Measurements from ENCODE around the gene SSH2.

SSH2 gene

DNA sequence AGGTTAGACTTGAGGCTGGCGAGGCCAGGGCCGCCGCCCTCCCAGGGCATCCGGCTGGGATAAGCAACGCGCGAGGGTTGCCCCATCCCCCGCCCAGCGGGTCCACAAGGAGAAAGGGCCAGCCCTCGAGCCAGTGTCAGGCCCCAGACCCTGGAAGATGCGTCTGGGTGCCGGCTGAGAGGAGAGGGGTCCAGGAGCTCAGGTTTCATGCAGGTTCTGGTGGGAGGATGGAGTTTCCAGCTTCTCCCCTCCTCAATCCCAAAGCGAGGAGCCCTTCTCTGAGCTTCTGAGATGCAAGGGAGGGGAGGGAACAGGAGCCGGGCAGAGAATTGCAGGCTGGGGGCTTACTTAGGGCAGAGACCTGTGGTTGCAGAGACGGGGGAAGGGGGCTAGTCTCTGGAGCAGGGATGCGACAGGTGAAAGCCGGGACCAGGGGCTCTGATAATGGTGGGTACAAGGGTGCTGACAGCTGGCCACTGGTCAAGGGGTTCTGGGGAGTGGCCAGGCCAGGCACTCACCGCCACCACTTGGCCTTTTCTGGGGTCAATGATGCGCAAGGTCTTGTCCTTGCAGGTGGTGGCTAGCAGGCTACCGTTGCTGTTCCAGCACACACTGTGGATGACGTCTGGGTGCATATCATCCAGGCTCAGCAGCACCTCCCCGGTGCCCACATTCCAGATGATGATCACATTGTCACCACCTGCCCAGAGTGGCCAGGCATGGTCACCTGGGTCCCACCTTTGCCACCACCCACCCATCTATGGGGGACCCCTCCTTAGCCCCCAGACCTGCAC is 311.6 kb downstream of the SSH2 start:
- Histone ChIP-seq H3K27me3 (ENCODE audit: control insufficient read depth in 1 of 2, insufficient read depth in 2 of 2, low read length in 2 of 2) (peaks cover 15 to 44% of the 10 kb centered on the region in 2 donors), H3K4me3 (ENCODE audit: low read depth in 1 of 2, low read length in 2 of 2) (peak overlapping the region; percentile 48 to 70), H3K27ac (ENCODE audit: low read depth, low read length) (no peak overlapping the region), H3K4me1 (ENCODE audit: control insufficient read depth in 1 of 2, insufficient read depth in 2 of 2, low read length in 2 of 2) (peaks cover 45 to 52% of the 10 kb centered on the region in 2 donors), H3K9ac (ENCODE audit: low read depth in 1 of 2, low read length in 2 of 2) (no peak overlapping the region), H3K9me3 (ENCODE audit: control insufficient read depth in 1 of 2, low read length in 2 of 2) (no peaks in the 10 kb centered on the region), H3K36me3 (ENCODE audit: control insufficient read depth in 1 of 2, insufficient read depth in 2 of 2, low read length in 2 of 2) (no peaks in the 10 kb centered on the region)

DNA sequence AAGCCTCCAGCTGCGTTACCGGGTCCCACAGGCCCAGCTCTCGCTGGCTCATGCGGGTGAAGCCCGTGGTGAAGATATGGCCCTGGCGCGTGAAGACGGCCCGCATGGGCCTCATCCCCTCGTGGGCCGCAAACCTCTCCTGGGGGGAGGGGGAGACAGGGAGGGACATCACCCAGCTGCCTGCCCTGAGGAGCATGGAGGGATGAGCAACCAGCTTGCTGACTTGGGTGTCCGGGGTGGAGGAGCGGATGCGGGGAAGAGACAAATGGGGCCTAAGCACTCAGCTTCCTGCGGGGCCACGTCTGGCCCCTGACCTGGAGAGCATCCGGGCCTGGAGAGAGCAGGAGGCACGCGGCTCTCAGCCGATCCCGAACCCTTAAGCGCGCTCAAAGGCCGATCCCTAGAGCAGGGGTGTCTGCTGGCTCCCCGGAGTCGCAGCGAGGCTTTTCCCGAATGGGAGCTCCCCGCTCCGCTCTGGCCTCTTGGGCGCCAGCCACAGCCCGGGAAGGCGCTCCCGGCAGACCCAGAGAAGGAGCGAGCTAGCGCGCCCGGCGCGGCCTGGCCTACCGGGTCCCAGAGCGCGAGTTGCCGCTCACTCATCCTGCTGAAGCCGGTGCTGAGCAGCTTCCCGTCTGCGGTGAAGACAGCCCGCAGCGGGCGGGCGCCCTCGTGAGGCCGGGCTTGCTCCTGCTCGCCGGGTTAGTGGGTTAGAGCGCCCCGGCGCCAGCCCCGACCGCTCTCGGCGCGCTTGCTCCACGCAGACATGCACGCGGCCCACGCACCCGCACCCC is 312.4 kb downstream of the SSH2 start:
- Histone ChIP-seq H3K9ac (ENCODE audit: low read depth in 1 of 2, low read length in 2 of 2) (peak overlapping the region; percentile 61 to 69), H3K27me3 (ENCODE audit: control insufficient read depth in 1 of 2, insufficient read depth in 2 of 2, low read length in 2 of 2) (peaks cover 15 to 44% of the 10 kb centered on the region in 2 donors), H3K36me3 (ENCODE audit: control insufficient read depth in 1 of 2, insufficient read depth in 2 of 2, low read length in 2 of 2) (no peaks in the 10 kb centered on the region), H3K27ac (ENCODE audit: low read depth, low read length) (no peak overlapping the region), H3K9me3 (ENCODE audit: control insufficient read depth in 1 of 2, low read length in 2 of 2) (no peaks in the 10 kb centered on the region), H3K4me3 (ENCODE audit: low read depth in 1 of 2, low read length in 2 of 2) (peak overlapping the region; percentile 68 to 70), H3K4me1 (ENCODE audit: control insufficient read depth in 1 of 2, insufficient read depth in 2 of 2, low read length in 2 of 2) (peaks cover 41 to 48% of the 10 kb centered on the region in 2 donors)

- Histone ChIP-seq H3K9ac (ENCODE audit: low read depth in 1 of 2, low read length in 2 of 2) (peak overlapping the region; percentile 61 to 69), H3K4me1 (ENCODE audit: control insufficient read depth in 1 of 2, insufficient read depth in 2 of 2, low read length in 2 of 2) (peaks cover 40 to 45% of the 10 kb centered on the region in 2 donors), H3K36me3 (ENCODE audit: control insufficient read depth in 1 of 2, insufficient read depth in 2 of 2, low read length in 2 of 2) (no peaks in the 10 kb centered on the region), H3K4me3 (ENCODE audit: low read depth in 1 of 2, low read length in 2 of 2) (peak overlapping the region; percentile 68 to 70), H3K9me3 (ENCODE audit: control insufficient read depth in 1 of 2, low read length in 2 of 2) (no peaks in the 10 kb centered on the region), H3K27ac (ENCODE audit: low read depth, low read length) (no peak overlapping the region), H3K27me3 (ENCODE audit: control insufficient read depth in 1 of 2, insufficient read depth in 2 of 2, low read length in 2 of 2) (peaks cover 15 to 44% of the 10 kb centered on the region in 2 donors)
Measured at GRCh38 chr17:29617125-29617480, 312.9 kb downstream of the SSH2 start.

GRCh38 chr17:29616300-29617048 is 313.6 kb downstream of the SSH2 start:
- Histone ChIP-seq H3K4me3 (ENCODE audit: low read depth in 1 of 2, low read length in 2 of 2) (peak overlapping the region; percentile 68 to 70), H3K9me3 (ENCODE audit: control insufficient read depth in 1 of 2, low read length in 2 of 2) (no peaks in the 10 kb centered on the region), H3K27me3 (ENCODE audit: control insufficient read depth in 1 of 2, insufficient read depth in 2 of 2, low read length in 2 of 2) (peaks cover 15 to 44% of the 10 kb centered on the region in 2 donors), H3K36me3 (ENCODE audit: control insufficient read depth in 1 of 2, insufficient read depth in 2 of 2, low read length in 2 of 2) (no peaks in the 10 kb centered on the region), H3K9ac (ENCODE audit: low read depth in 1 of 2, low read length in 2 of 2) (peak overlapping the region; percentile 18 to 43), H3K27ac (ENCODE audit: low read depth, low read length) (no peak overlapping the region), H3K4me1 (ENCODE audit: control insufficient read depth in 1 of 2, insufficient read depth in 2 of 2, low read length in 2 of 2) (peaks cover 37 to 45% of the 10 kb centered on the region in 2 donors)

- H3K36me3 ChIP-seq (ENCODE audit: control insufficient read depth in 1 of 2, insufficient read depth in 2 of 2, low read length in 2 of 2), result no peaks in the 10 kb centered on the region
- peak overlapping the region; percentile 69 to 74 for H3K4me3 ChIP-seq (ENCODE audit: low read depth in 1 of 2, low read length in 2 of 2)
- H3K4me1 ChIP-seq (ENCODE audit: control insufficient read depth in 1 of 2, insufficient read depth in 2 of 2, low read length in 2 of 2), result peaks cover 37 to 45% of the 10 kb centered on the region in 2 donors
- H3K9ac ChIP-seq (ENCODE audit: low read depth in 1 of 2, low read length in 2 of 2), result peak overlapping the region; percentile 18 to 43
- no peaks in the 10 kb centered on the region for H3K9me3 ChIP-seq (ENCODE audit: control insufficient read depth in 1 of 2, low read length in 2 of 2)
- peaks cover 15 to 44% of the 10 kb centered on the region in 2 donors for H3K27me3 ChIP-seq (ENCODE audit: control insufficient read depth in 1 of 2, insufficient read depth in 2 of 2, low read length in 2 of 2)
- no peak overlapping the region for H3K27ac ChIP-seq (ENCODE audit: low read depth, low read length)
Measured at GRCh38 chr17:29615492-29616299, 314.3 kb downstream of the SSH2 start.

DNA sequence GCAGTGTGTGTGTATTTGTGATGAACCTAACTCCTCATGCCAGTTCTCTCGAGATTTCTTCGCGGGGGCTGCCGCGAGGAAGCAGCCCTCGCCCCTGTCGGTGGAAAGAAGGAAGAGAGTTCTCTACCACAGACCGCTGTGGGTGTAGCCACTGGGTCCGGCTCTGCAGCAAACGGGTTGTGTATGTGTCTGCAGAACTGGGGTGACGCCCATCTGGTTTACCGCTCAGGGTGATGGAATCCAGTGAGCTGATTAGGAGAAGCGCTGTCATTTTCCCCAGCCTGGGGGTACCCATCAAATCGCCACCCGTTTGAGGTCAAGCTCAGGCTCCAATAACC is 315.0 kb downstream of the SSH2 start:
- Histone ChIP-seq H3K4me3 (ENCODE audit: low read depth in 1 of 2, low read length in 2 of 2) (peak overlapping the region; percentile 69 to 74), H3K9ac (ENCODE audit: low read depth in 1 of 2, low read length in 2 of 2) (no peak overlapping the region), H3K4me1 (ENCODE audit: control insufficient read depth in 1 of 2, insufficient read depth in 2 of 2, low read length in 2 of 2) (peaks cover 37 to 45% of the 10 kb centered on the region in 2 donors), H3K36me3 (ENCODE audit: control insufficient read depth in 1 of 2, insufficient read depth in 2 of 2, low read length in 2 of 2) (no peaks in the 10 kb centered on the region), H3K27ac (ENCODE audit: low read depth, low read length) (no peak overlapping the region), H3K27me3 (ENCODE audit: control insufficient read depth in 1 of 2, insufficient read depth in 2 of 2, low read length in 2 of 2) (peaks cover 15 to 42% of the 10 kb centered on the region in 2 donors), H3K9me3 (ENCODE audit: control insufficient read depth in 1 of 2, low read length in 2 of 2) (no peaks in the 10 kb centered on the region)

- no peak overlapping the region for H3K9ac ChIP-seq (ENCODE audit: low read depth in 1 of 2, low read length in 2 of 2)
- H3K4me3 ChIP-seq (ENCODE audit: low read depth in 1 of 2, low read length in 2 of 2), result peak overlapping the region in 1 of 2 donors; percentile 69
- H3K27ac ChIP-seq (ENCODE audit: low read depth, low read length), result no peak overlapping the region
- peaks cover 12 to 38% of the 10 kb centered on the region in 2 donors for H3K27me3 ChIP-seq (ENCODE audit: control insufficient read depth in 1 of 2, insufficient read depth in 2 of 2, low read length in 2 of 2)
- H3K9me3 ChIP-seq (ENCODE audit: control insufficient read depth in 1 of 2, low read length in 2 of 2), result no peaks in the 10 kb centered on the region
- no peaks in the 10 kb centered on the region for H3K36me3 ChIP-seq (ENCODE audit: control insufficient read depth in 1 of 2, insufficient read depth in 2 of 2, low read length in 2 of 2)
- H3K4me1 ChIP-seq (ENCODE audit: control insufficient read depth in 1 of 2, insufficient read depth in 2 of 2, low read length in 2 of 2), result peaks cover 37 to 45% of the 10 kb centered on the region in 2 donors
Measured at GRCh38 chr17:29614349-29615047, 315.5 kb downstream of the SSH2 start.

GRCh38 chr17:29613856-29614255 is 316.2 kb downstream of the SSH2 start:
- Histone ChIP-seq H3K4me1 (ENCODE audit: control insufficient read depth in 1 of 2, insufficient read depth in 2 of 2, low read length in 2 of 2) (peaks cover 37 to 45% of the 10 kb centered on the region in 2 donors), H3K27ac (ENCODE audit: low read depth, low read length) (no peak overlapping the region), H3K4me3 (ENCODE audit: low read depth in 1 of 2, low read length in 2 of 2) (peak overlapping the region; percentile 54 to 62), H3K9me3 (ENCODE audit: control insufficient read depth in 1 of 2, low read length in 2 of 2) (no peaks in the 10 kb centered on the region), H3K27me3 (ENCODE audit: control insufficient read depth in 1 of 2, insufficient read depth in 2 of 2, low read length in 2 of 2) (peaks cover 9 to 37% of the 10 kb centered on the region in 2 donors), H3K9ac (ENCODE audit: low read depth in 1 of 2, low read length in 2 of 2) (no peak overlapping the region), H3K36me3 (ENCODE audit: control insufficient read depth in 1 of 2, insufficient read depth in 2 of 2, low read length in 2 of 2) (no peaks in the 10 kb centered on the region)

DNA sequence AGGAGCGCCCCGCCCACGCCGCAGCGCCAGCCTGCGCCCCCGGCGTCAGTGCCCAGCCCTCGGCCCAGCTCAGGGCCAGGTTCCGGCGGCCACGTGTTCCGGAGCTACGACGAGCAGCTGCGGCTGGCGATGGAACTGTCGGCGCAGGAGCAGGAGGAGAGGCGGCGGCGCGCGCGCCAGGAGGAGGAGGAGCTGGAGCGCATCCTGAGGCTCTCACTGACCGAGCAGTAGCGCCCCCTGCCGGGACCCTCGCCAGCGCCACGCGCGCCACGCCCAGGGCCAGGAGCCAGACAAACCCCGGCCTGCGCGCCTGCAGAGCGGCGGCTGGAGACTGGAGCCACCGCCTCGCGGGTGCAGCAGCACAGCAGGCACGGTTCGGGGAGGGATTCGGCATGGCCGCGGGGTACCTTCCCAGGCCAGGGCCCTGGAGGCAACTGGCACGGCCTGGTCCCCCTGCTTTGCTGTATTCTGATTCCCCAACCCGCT is 316.6 kb downstream of the SSH2 start:
- peaks cover 37 to 45% of the 10 kb centered on the region in 2 donors for H3K4me1 ChIP-seq (ENCODE audit: control insufficient read depth in 1 of 2, insufficient read depth in 2 of 2, low read length in 2 of 2)
- H3K27ac ChIP-seq (ENCODE audit: low read depth, low read length), result no peak overlapping the region
- H3K36me3 ChIP-seq (ENCODE audit: control insufficient read depth in 1 of 2, insufficient read depth in 2 of 2, low read length in 2 of 2), result no peaks in the 10 kb centered on the region
- peaks cover 9 to 32% of the 10 kb centered on the region in 2 donors for H3K27me3 ChIP-seq (ENCODE audit: control insufficient read depth in 1 of 2, insufficient read depth in 2 of 2, low read length in 2 of 2)
- H3K9me3 ChIP-seq (ENCODE audit: control insufficient read depth in 1 of 2, low read length in 2 of 2), result no peaks in the 10 kb centered on the region
- peak overlapping the region; percentile 54 to 62 for H3K4me3 ChIP-seq (ENCODE audit: low read depth in 1 of 2, low read length in 2 of 2)
- H3K9ac ChIP-seq (ENCODE audit: low read depth in 1 of 2, low read length in 2 of 2), result no peak overlapping the region

Measured in duodenal mucosa (tissue), 2 donors.